Lung (tissue), 12 donors: ENCODE measurements around the gene IL7R. TPM values are rescaled to one million over a fixed set of nuclear protein-coding genes. Genes with fewer than 3 reads are reported as not detected.

Experiments used
- ATAC-seq: fragments of 200-7000 bp; cut with Tn5 transposase; one replicate; pipeline ENCODE4 v1.9.1; 2020; ENCODE audit warnings: moderate number of reproducible peaks; ENCODE audit not compliant: insufficient read depth, low FRiP score
- DNase-seq, 3 donors: peaks; one replicate each; pipeline ENCODE4 v3.0.0-alpha.2; 2013 to 2017
- H3K27ac ChIP-seq, 2 donors: one replicate each; pipeline ENCODE4 v1.5.1; 2013; ENCODE audit warnings: mild to moderate bottlenecking in 2 of 2, moderate library complexity in 2 of 2, control low read depth in 1 of 2, inconsistent platforms in 1 of 2, low read depth in 1 of 2, low read length in 1 of 2
- H3K27me3 ChIP-seq, 3 donors: one replicate each; pipeline ENCODE4 v1.5.1; 2013; ENCODE audit warnings: low read length in 2 of 3; ENCODE audit not compliant: control insufficient read depth in 3 of 3, insufficient read depth in 3 of 3
- H3K36me3 ChIP-seq, 4 donors: one replicate each; pipeline ENCODE4 v1.5.1; 2013; ENCODE audit warnings: low read length in 4 of 4, mild to moderate bottlenecking in 1 of 4, moderate library complexity in 1 of 4; ENCODE audit not compliant: control insufficient read depth in 4 of 4, insufficient read depth in 4 of 4
- H3K4me1 ChIP-seq, 5 donors: one replicate each; pipeline ENCODE4 v1.5.1; 2013; ENCODE audit warnings: low read length in 5 of 5, mild to moderate bottlenecking in 2 of 5, moderate library complexity in 1 of 5; ENCODE audit not compliant: control insufficient read depth in 5 of 5, insufficient read depth in 5 of 5
- H3K4me3 ChIP-seq: one replicate; pipeline ENCODE4 v1.5.1; 2013; ENCODE audit warnings: mild to moderate bottlenecking, control low read depth, moderate library complexity
- H3K9ac ChIP-seq, 2 donors: one replicate each; pipeline ENCODE4 v1.5.1; 2013; ENCODE audit warnings: low read length in 2 of 2, control low read depth in 1 of 2; ENCODE audit not compliant: insufficient read depth in 1 of 2
- H3K9me3 ChIP-seq, 4 donors: one replicate each; pipeline ENCODE4 v1.5.1; 2013; ENCODE audit warnings: low read length in 3 of 4, mild to moderate bottlenecking in 1 of 4, moderate library complexity in 1 of 4; ENCODE audit not compliant: control insufficient read depth in 4 of 4, insufficient read depth in 3 of 4
- CTCF ChIP-seq: IDR thresholded peaks from 2 replicates; pipeline ENCODE4 v1.5.1; 2012; ENCODE audit warnings: mild to moderate bottlenecking; ENCODE audit errors: control extremely low read depth, extremely low read depth
- WGBS, 2 donors: extraction: QIAGEN DNeasy Blood & Tissue Kit; methylation state at CpG; one replicate each; pipeline ENCODE4 v1.1.7; 2013; 5-methylcytosine and 5-hydroxymethylcytosine counted together
- polyA plus RNA-seq, 2 donors: library from polyadenylated mRNA; stranded (reverse); fragments of 200-250 nt; gene quantifications; one replicate each; pipeline ENCODE4 v1.2.1, GENCODE V29; 2013
- total RNA-seq, 2 donors: library from RNA; depleted of rRNA in 1 of 2; stranded (reverse); fragments of >200 nt in 1 of 2; gene quantifications; one replicate each; pipeline ENCODE4 v1.2.1, GENCODE V29; 2014 to 2021
- donor health status: control.
- donor health status: control.
- donor health status: Bipolar disorder and iron deficiency.
- donor health status: healthy.
- donor health status: DM: yes; HTN: yes; CAD: no.

Gene IL7R
- total and polyA plus RNA-seq, 4 donors, result 10.9 to 120 (median 67.7) TPM

DNA sequence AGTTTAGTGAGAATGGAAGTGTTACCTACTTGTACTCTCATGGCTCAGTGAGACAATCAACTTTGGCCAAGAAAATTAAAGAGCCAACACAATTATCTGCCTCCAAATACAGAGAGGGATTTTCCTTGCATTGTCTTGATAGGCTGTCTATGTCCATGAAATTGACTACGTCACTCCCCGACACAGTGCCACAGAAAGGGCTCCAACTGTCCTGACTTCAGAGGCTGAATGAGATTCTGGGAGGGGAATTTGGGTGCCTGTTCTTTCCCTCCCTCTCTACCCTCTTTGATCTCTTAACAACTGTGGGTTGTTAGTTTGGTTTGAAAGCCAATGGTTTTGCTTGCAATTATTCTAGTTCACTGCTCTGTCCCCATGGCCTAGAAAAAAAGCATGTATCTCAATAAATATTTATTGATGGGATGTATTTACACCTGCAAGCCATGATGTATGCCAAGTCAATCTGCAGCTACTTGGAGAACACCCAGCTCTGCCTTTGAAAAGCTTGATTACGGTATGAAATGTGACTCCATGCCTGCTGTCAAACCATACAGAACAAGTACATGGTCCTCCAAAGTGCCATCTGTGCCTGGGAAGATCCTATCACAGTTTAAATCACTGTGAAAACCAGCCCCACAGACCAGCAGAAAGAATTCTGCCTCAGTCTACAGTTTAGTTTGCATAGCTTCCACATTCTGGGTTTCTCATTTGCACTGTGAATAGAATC is 44.4 kb downstream of the IL7R start:
- DNase-seq (no peak), ATAC-seq (no peak)
- Histone ChIP-seq H3K27me3 (no peaks in the 10 kb centered on the region), H3K4me1 (no peaks in the 10 kb centered on the region), H3K4me3 (no peak overlapping the region), H3K36me3 (no peaks in the 10 kb centered on the region), H3K27ac (no peak overlapping the region), H3K9me3 (peaks cover 0 to 2% (median 0%) of the 10 kb centered on the region in 4 donors), H3K9ac (no peak overlapping the region)
- no peak for TF ChIP-seq CTCF
- WGBS, 2 donors, result 92 to 99% methylated on average over 3 of the region's 3 CpGs

DNA sequence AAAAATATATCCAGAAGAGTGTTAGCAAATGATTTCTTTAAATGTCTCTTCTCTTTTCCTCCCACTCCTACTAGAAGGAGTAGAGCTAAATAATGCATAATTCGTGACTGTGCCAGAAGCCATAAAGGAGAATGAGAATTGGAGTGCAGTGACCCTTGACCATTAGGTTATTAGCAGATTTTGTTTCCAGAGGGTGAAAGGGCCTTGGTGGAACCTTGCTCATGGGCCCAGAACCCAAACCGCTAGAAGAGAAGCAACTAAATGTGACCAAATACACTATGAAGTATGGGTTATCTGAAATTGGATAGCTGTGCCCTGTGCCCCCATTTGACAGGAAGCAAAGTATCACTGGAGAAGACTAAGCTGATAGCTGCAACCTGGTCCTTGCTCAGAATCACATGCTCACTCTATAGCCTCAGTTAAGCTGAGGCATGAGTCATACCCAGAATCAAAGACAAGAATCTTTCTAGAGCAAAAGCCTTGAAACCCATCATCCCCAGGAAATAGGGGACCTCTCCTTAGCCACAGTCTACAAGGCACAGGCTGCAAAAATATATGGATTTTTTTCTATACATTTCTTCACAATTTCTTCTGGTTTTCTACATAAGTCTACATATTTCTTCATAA is 45.5 kb downstream of the IL7R start:
- Histone ChIP-seq H3K4me3 (no peak overlapping the region), H3K9ac (no peak overlapping the region), H3K27me3 (no peaks in the 10 kb centered on the region), H3K4me1 (no peaks in the 10 kb centered on the region), H3K36me3 (no peaks in the 10 kb centered on the region), H3K9me3 (peaks cover 0 to 2% (median 0%) of the 10 kb centered on the region in 4 donors), H3K27ac (no peak overlapping the region)
- ATAC-seq, result no peak
- no peak for DNase-seq
- no peak for TF ChIP-seq CTCF
- WGBS, 2 donors, result 73 to 90% methylated on average over 2 of the region's 2 CpGs

DNA sequence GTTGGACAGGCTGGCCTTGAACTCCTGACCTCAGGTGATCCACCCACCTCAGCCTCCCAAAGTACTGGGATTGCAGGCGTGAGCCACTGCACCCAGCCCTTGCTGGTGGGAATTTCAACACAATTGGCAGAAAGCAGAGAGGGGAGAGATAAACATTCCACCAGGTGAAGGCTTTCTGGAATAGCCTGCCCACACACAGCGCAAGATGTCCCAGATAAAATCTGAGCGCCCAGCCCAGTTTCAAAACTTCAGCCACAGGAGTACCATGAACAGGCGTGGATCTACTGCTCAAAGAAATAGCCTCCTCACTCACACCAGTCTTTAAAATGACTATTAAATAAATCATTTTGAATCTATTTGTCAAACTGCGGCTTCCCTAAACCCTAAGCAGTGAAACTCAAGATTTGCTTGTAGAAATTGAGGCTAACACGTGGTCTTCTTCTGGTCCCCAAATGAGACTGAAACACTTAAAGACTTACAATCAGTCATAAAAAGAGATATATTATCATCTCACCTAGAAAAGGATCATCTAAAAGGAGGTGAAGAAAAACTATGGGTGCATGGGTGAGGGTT is 47.0 kb downstream of the IL7R start:
- no peak for TF ChIP-seq CTCF
- ATAC-seq (no peak), DNase-seq (no peak)
- H3K4me3 ChIP-seq, result no peak overlapping the region
- no peaks in the 10 kb centered on the region for H3K36me3 ChIP-seq
- no peaks in the 10 kb centered on the region for H3K27me3 ChIP-seq
- H3K4me1 ChIP-seq, result no peaks in the 10 kb centered on the region
- no peak overlapping the region for H3K9ac ChIP-seq
- H3K27ac ChIP-seq, result no peak overlapping the region
- peaks cover 0 to 2% (median 0%) of the 10 kb centered on the region in 4 donors for H3K9me3 ChIP-seq
- whole genome bisulfite sequencing, 2 donors, result 93 to 96% methylated on average over 6 of the region's 6 CpGs
